ENCODE results near the gene KCNJ12. TPM values are rescaled to one million over a fixed set of nuclear protein-coding genes. Genes with fewer than 3 reads are reported as not detected.
"Not testable (repeated sequence)": the region's sequence is repeated elsewhere in the genome, so short reads cannot be mapped to it uniquely, and the experiment has no call there.

The KCNJ12 gene
- total RNA-seq, 4 donors from 2014 or later = 0.84 to 2.4 (median 1.7) TPM

GRCh38 chr17:21348081-21348925 is 27.9 kb upstream of the KCNJ12 start:
- DNase-seq (ENCODE audit: low spot score in 2 of 2); H3K9me3 ChIP-seq; H3K4me1 ChIP-seq; H3K4me3 ChIP-seq; H3K27me3 ChIP-seq; H3K36me3 ChIP-seq; H3K27ac ChIP-seq: not testable (repeated sequence)
- 70 to 72% methylated on average over 2 to 8 of the region's 14 CpGs for WGBS, 2 donors

- H3K9me3 ChIP-seq; DNase-seq (ENCODE audit: low spot score in 2 of 2); H3K4me3 ChIP-seq; H3K4me1 ChIP-seq; H3K27ac ChIP-seq; H3K36me3 ChIP-seq; H3K27me3 ChIP-seq: not testable (repeated sequence)
- 73 to 85% methylated on average over 5 to 6 of the region's 7 CpGs for WGBS, 2 donors
These were observed 27.3 kb upstream of the KCNJ12 start for GRCh38 chr17:21348926-21349261.

- not testable (repeated sequence) for H3K9me3 ChIP-seq; DNase-seq (ENCODE audit: low spot score in 2 of 2); H3K27ac ChIP-seq; H3K27me3 ChIP-seq; H3K4me3 ChIP-seq; H3K4me1 ChIP-seq; H3K36me3 ChIP-seq
- 68 to 74% methylated on average over 3 of the region's 6 CpGs for WGBS, 2 donors
These were observed 26.7 kb upstream of the KCNJ12 start for GRCh38 chr17:21349358-21350050.

GRCh38 chr17:21350495-21350894 is 25.7 kb upstream of the KCNJ12 start:
- not testable (repeated sequence) for H3K9me3 ChIP-seq; H3K27me3 ChIP-seq; DNase-seq (ENCODE audit: low spot score in 2 of 2); H3K4me1 ChIP-seq; H3K36me3 ChIP-seq; H3K27ac ChIP-seq; H3K4me3 ChIP-seq
- WGBS, 2 donors = 78 to 86% methylated on average over 14 to 19 of the region's 19 CpGs

- Histone ChIP-seq H3K4me1 (no peaks in the 10 kb centered on the region), H3K27ac (no peak overlapping the region), H3K27me3 (no peaks in the 10 kb centered on the region), H3K9me3 (no peaks in the 10 kb centered on the region), H3K4me3 (no peak overlapping the region), H3K36me3 (no peaks in the 10 kb centered on the region)
- TF ChIP-seq EP300 (IDR thresholded peaks at IDR 0.05) (no peak), CTCF (IDR thresholded peaks at IDR 0.05) (no peak), POLR2A (IDR thresholded peaks at IDR 0.05) (no peak)
- WGBS, 2 donors = 67 to 79% methylated on average over 3 of the region's 3 CpGs
- no peak for DNase-seq (ENCODE audit: low spot score in 2 of 2)
These were observed 24.6 kb upstream of the KCNJ12 start for GRCh38 chr17:21351366-21352065.

- Histone ChIP-seq H3K27ac (peak overlapping the region in 1 of 4 donors; percentile 63), H3K27me3 (no peaks in the 10 kb centered on the region), H3K4me1 (peaks cover 0 to 2% (median 0%) of the 10 kb centered on the region in 4 donors), H3K9me3 (no peaks in the 10 kb centered on the region), H3K36me3 (no peaks in the 10 kb centered on the region), H3K4me3 (no peak overlapping the region)
- no peak for DNase-seq (ENCODE audit: low spot score in 2 of 2)
- 91 to 93% methylated on average over 18 to 22 of the region's 23 CpGs for WGBS, 2 donors
- TF ChIP-seq CTCF (IDR thresholded peaks at IDR 0.05) = no peak
- TF ChIP-seq POLR2A (IDR thresholded peaks at IDR 0.05) = no peak
- TF ChIP-seq EP300 (IDR thresholded peaks at IDR 0.05) = no peak
These were observed 23.8 kb upstream of the KCNJ12 start for GRCh38 chr17:21352221-21352980.

DNA sequence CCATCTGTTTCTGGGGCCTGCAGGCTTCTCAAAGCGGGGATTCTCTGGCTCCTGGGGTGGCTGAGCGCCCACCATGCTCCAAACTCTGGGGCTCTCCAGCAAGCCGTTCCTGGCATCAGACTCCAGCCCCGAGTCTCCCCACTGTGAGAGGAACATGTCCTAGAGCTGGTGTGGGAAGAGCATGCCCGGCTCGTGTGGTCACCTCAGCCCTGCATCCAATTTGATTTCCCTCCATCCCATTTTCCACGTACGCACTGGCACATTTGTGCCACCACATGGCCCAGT is 23.2 kb upstream of the KCNJ12 start:
- DNase-seq (ENCODE audit: low spot score in 2 of 2) = no peak
- peak overlapping the region in 1 of 4 donors; percentile 63 for H3K27ac ChIP-seq
- H3K36me3 ChIP-seq = no peaks in the 10 kb centered on the region
- no peak overlapping the region for H3K4me3 ChIP-seq
- no peaks in the 10 kb centered on the region for H3K27me3 ChIP-seq
- no peak for TF ChIP-seq CTCF (IDR thresholded peaks at IDR 0.05)
- no peak for TF ChIP-seq EP300 (IDR thresholded peaks at IDR 0.05)
- TF ChIP-seq POLR2A (IDR thresholded peaks at IDR 0.05) = no peak
- peaks cover 0 to 7% (median 0%) of the 10 kb centered on the region in 4 donors for H3K4me1 ChIP-seq
- H3K9me3 ChIP-seq = no peaks in the 10 kb centered on the region
- WGBS, 2 donors = 90 to 94% methylated on average over 7 of the region's 8 CpGs
